ENCODE results near the gene AKAP12.

AKAP12 gene

GRCh38 chr6:151242420-151242861 is 2.7 kb downstream of the AKAP12 start:
- TF ChIP-seq CTCF (IDR thresholded peaks at IDR 0.05; ENCODE audit: control insufficient read depth, insufficient read depth, low read depth, low read length, missing control alignments), result no peak
- H3K4me3 ChIP-seq (ENCODE audit: control insufficient read depth, low read depth, low read length), result no peak overlapping the region
- DNase-seq (ENCODE audit: low read depth), result no peak

GRCh38 chr6:151243481-151243880 is 3.7 kb downstream of the AKAP12 start:
- no peak for TF ChIP-seq CTCF (IDR thresholded peaks at IDR 0.05; ENCODE audit: control insufficient read depth, insufficient read depth, low read depth, low read length, missing control alignments)
- no peak overlapping the region for H3K4me3 ChIP-seq (ENCODE audit: control insufficient read depth, low read depth, low read length)
- DNase-seq (ENCODE audit: low read depth), result no peak

- H3K4me3 ChIP-seq (ENCODE audit: control insufficient read depth, low read depth, low read length), result no peak overlapping the region
- TF ChIP-seq CTCF (IDR thresholded peaks at IDR 0.05; ENCODE audit: control insufficient read depth, insufficient read depth, low read depth, low read length, missing control alignments), result no peak
- no peak for DNase-seq (ENCODE audit: low read depth)
Observed at GRCh38 chr6:151247490-151247889, 7.7 kb downstream of the AKAP12 start.

- no peak for TF ChIP-seq CTCF (IDR thresholded peaks at IDR 0.05; ENCODE audit: control insufficient read depth, insufficient read depth, low read depth, low read length, missing control alignments)
- no peak overlapping the region for H3K4me3 ChIP-seq (ENCODE audit: control insufficient read depth, low read depth, low read length)
- no peak for DNase-seq (ENCODE audit: low read depth)
Observed at GRCh38 chr6:151248295-151248694, 8.5 kb downstream of the AKAP12 start.

GRCh38 chr6:151252634-151253033 is 12.9 kb downstream of the AKAP12 start:
- no peak for TF ChIP-seq CTCF (IDR thresholded peaks at IDR 0.05; ENCODE audit: control insufficient read depth, insufficient read depth, low read depth, low read length, missing control alignments)
- H3K4me3 ChIP-seq (ENCODE audit: control insufficient read depth, low read depth, low read length), result no peak overlapping the region
- no peak for DNase-seq (ENCODE audit: low read depth)

GRCh38 chr6:151254451-151255081 is 14.8 kb downstream of the AKAP12 start:
- no peak overlapping the region for H3K4me3 ChIP-seq (ENCODE audit: control insufficient read depth, low read depth, low read length)
- DNase-seq (ENCODE audit: low read depth), result no peak
- no peak for TF ChIP-seq CTCF (IDR thresholded peaks at IDR 0.05; ENCODE audit: control insufficient read depth, insufficient read depth, low read depth, low read length, missing control alignments)
